DMS153 (cell line): ENCODE measurements around the gene CKB.

ENCODE experiments used
- DNase-seq: peaks from one replicate; lab custom pipeline; 2025; lab: John Stamatoyannopoulos, UW

Gene CKB

GRCh38 chr14:103488071-103488470 lies 34.6 kb downstream of the CKB start:
- no peak for DNase-seq

GRCh38 chr14:103485504-103485903 lies 37.1 kb downstream of the CKB start:
- DNase-seq = no peak

- DNase-seq = no peak
Observed at GRCh38 chr14:103483600-103483999, 39.0 kb downstream of the CKB start.

GRCh38 chr14:103480595-103480994 lies 42.0 kb downstream of the CKB start:
- no peak for DNase-seq

- DNase-seq = no peak
Observed at GRCh38 chr14:103476631-103477030, 46.0 kb downstream of the CKB start.

GRCh38 chr14:103476065-103476464 lies 46.6 kb downstream of the CKB start:
- no peak for DNase-seq

- DNase-seq = no peak
Observed at GRCh38 chr14:103474893-103475292, 47.7 kb downstream of the CKB start.

- DNase-seq = no peak
Observed at GRCh38 chr14:103472939-103473338, 49.7 kb downstream of the CKB start.
